Renal cortical epithelial cell (primary cell): ENCODE results near the gene PLCE1. TPM values are rescaled to one million over a fixed set of nuclear protein-coding genes. Genes with fewer than 3 reads are reported as not detected.

ENCODE experiments used
- DNase-seq: peaks from one replicate; pipeline ENCODE4 v3.0.0-alpha.2; 2011; ENCODE audit warnings: low read depth
- total RNA-seq: library from RNA; depleted of rRNA; stranded (reverse); fragments of >200 nt; gene quantifications from 2 replicates; pipeline ENCODE4 v1.2.3, GENCODE V29; 2014

The PLCE1 gene
- total RNA-seq, 1 donor from 2014 or later, result 4.4 TPM

GRCh38 chr10:94023906-94024305, 30.2 kb downstream of the PLCE1 start:
- DNase-seq, result no peak

DNA sequence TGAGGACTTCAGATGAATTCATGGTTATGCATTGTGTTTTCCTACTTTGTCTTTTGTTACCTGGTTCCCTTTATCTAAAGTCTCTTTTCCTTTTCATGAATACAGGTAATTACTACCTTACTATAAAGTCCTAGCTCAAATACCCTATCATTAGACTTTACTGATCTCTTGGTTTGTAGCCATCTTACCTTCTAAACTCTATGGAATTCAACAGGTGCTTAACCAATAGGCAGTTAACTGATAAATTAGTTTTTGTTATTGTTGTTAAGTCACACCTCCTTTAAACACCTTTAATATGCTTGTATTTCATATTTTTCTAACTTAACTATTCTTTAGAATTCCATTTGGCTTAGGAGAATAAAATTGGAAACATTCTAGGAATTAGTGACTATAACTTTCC, 30.7 kb downstream of the PLCE1 start:
- no peak for DNase-seq

- no peak for DNase-seq
These were observed 32.1 kb downstream of the PLCE1 start for GRCh38 chr10:94025806-94026205.

- no peak for DNase-seq
These were observed 33.5 kb downstream of the PLCE1 start for GRCh38 chr10:94027197-94027596.

- no peak for DNase-seq
These were observed 36.2 kb downstream of the PLCE1 start for GRCh38 chr10:94029955-94030354.

DNA sequence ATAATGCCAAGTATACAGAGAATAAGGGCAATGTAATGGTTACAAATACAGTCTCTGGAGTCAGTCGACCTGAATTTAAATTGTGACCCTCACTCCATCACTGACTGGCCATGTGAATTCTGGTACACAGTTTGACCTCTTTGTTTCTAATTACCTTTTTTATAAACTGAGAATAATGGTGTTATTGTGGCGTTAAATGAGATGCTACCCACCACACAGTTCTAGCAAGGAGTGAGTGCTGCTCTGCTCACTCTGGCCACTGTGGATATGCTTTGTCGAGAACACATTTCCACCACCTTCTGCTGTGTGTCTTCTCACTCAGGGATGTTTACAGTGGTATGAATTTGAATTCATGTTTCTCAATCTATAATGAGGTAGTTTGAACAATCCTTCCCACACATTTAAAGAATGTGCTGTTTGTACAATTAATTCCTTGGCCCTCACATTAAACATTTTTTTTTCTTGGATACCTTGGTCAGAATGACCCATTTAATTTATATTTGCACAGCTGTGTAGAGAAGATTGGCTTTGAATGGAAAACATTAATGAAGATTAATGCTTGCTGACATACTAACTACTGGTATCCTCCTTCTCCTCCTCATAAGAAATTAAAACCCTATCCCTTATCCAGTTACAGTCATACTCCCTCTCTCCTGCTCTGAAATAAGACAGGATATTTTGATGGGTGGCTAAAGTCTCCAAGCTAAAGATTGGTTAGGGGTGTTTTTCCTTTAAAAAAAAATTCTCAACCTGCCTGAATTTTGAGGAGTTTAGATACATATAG, 42.4 kb downstream of the PLCE1 start:
- DNase-seq, result no peak

- DNase-seq, result no peak
These were observed 43.0 kb downstream of the PLCE1 start for GRCh38 chr10:94036766-94037033.

DNA sequence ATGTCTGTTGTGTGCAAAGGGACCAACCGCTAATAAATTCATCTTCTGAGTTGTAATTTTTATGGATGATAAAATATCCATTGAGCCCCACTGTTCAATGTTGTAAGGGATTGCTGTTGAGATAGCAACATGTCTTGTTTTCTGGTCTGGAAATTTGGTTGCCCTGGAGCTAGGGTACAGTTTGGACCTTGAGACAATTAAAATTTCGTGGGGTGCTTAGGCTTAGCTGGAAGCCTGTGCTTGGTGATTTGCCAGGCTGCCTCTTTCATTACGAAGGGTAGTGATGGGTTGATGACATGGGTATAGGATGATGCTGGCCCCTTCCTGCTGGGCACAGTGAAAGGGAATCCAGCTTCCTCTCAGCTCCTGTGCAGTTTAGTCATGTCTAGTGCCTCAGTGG, 43.6 kb downstream of the PLCE1 start:
- no peak for DNase-seq

DNA sequence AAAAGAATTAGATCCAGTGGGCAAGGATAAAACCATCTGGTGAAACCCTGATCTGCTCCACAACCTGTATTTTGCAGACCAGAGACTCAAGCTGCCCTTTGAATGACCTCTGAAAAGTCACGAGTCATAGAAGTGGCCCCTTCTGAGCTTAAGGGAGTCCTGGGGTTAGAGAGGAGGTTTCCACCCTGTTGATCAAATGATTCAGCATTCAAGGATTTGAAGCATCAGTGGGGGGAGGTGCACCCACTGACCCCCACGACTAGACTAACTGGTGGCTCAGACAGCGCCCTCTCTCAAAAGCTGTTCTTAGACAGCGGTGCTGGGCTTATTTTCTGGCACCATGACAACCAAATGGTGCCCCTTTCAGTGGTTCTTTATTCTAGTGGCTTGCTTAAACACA, 44.3 kb downstream of the PLCE1 start:
- DNase-seq, result peak; percentile 52

- no peak for DNase-seq
These were observed 47.5 kb downstream of the PLCE1 start for GRCh38 chr10:94041206-94041605.

DNA sequence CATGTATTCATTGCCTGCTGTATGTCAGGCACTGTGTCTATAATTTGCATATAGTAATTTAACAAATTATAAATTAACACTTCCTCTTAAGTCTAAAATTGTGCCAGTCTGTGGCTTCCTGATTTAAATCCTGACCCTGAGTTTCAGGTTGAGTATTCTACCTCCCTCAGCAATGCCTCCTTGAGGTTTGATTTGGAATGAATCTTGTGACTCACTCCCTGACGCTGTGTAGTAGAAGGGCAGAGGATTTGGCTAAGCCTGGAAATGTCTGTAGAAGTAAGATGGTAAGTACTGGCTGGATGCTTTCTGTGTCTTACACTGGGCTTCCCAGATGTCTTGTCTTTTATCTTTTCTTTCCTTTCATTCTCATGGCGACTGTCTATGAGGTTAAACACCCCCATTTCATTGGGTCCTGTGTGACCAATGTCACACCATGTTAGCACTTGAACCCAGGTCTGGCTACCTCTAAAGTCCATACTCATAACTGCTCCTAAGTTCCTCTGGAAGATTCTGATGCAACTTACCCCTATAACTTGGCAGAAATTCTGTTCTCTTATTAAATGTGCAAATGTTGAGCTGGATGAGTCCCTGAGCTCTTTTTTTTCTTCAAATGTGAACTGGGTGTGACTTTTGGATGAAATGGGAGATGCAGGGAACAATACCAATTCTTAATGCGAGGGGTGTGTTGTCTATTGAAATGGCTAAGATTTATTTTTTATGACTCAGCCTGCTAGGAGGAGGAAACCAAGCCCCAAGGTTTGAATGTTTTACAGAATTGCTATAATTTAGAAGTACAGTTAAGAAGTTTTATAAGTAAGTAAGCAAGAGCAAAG, 48.5 kb downstream of the PLCE1 start:
- DNase-seq, result peak; percentile 52

DNA sequence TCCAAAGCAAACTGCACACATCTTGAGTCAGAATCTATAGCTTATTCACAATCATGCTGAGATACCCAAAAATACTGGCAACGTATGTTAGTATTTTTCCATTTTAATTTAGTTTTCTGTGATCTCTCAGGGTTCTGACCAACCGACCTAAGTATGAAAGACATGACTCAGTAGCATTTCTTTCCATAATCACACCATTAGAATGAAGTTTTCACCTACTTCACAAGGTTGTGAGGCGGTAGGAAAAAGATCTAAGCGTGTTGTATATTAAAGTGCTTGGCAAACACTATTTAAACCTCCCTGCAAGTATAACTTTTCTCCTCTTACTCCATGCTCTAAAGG, 49.1 kb downstream of the PLCE1 start:
- DNase-seq, result no peak

Other genes starting within 250 kb of the PLCE1 start
- gene LGI1, start 236.0 kb upstream of the PLCE1 start, total RNA-seq, result not detected in 2 replicates
- gene SLC35G1, start 100.0 kb upstream of the PLCE1 start, total RNA-seq, result 10.3 and 11.1 TPM in 2 replicates